Common myeloid progenitor, CD34-positive (primary cell): ENCODE data around the gene ANKRD11.
A peak's percentile ranks its signal among the peaks of the same experiment; 100 is the strongest.

ENCODE experiments used
- CTCF ChIA-PET: fragments of 350-600 bp; sonication (Branson Sonifier 250); formaldehyde crosslinking; loops from one replicate; lab custom pipeline; 2021; ENCODE audit warnings: antibody characterized with exemption; lab: Charles Lee
- POLR2A ChIA-PET: fragments of 350-600 bp; sonication (Branson Sonifier 250); formaldehyde crosslinking; loops from one replicate; lab custom pipeline; 2021; ENCODE audit warnings: antibody characterized with exemption; lab: Charles Lee
- DNase-seq, 3 donors: peaks; one replicate each; pipeline versions ENCODE4 v3.0.0 to v3.0.0-alpha.2; 2013
- H3K27ac ChIP-seq, 2 experiments: 1 replicate in 1 of 2; 2 replicates in 1 of 2; pipeline ENCODE4 v1.7.0; 2013; ENCODE audit warnings: inconsistent platforms in 2 of 2, low read length in 2 of 2, mild to moderate bottlenecking in 2 of 2, low read depth in 1 of 2, moderate library complexity in 1 of 2; ENCODE audit not compliant: severe bottlenecking in 2 of 2, insufficient read depth in 1 of 2, poor library complexity in 1 of 2
- H3K27me3 ChIP-seq, 5 experiments: replicated peaks in 2 of 5; 1 replicate in 3 of 5; 2 replicates in 2 of 5; pipeline versions ENCODE4 v1.6.1 to v1.7.0; 2013; ENCODE audit warnings: low read length in 4 of 5, mild to moderate bottlenecking in 2 of 5, moderate library complexity in 2 of 5, inconsistent platforms in 1 of 5; ENCODE audit not compliant: insufficient read depth in 5 of 5, control insufficient read depth in 4 of 5
- H3K36me3 ChIP-seq, 4 experiments: 1 replicate in 2 of 4; 2 replicates in 2 of 4; pipeline versions ENCODE4 v1.6.1 to v1.7.0; 2013; ENCODE audit warnings: low read length in 3 of 4, control low read depth in 1 of 4, mild to moderate bottlenecking in 1 of 4; ENCODE audit not compliant: control insufficient read depth in 4 of 4, insufficient read depth in 4 of 4
- H3K4me1 ChIP-seq, 4 experiments: 1 replicate in 3 of 4; 2 replicates in 1 of 4; pipeline versions ENCODE4 v1.6.1 to v1.7.1; 2013; ENCODE audit warnings: low read length in 3 of 4, mild to moderate bottlenecking in 3 of 4, control low read depth in 1 of 4, inconsistent platforms in 1 of 4, moderate library complexity in 1 of 4; ENCODE audit not compliant: control insufficient read depth in 4 of 4, insufficient read depth in 4 of 4; ENCODE audit errors: control extremely low read depth in 1 of 4
- H3K4me3 ChIP-seq, 7 experiments: 1 replicate in 4 of 7; 2 replicates in 3 of 7; pipeline versions ENCODE4 v1.5.1 to v1.7.0; 2013; ENCODE audit warnings: mild to moderate bottlenecking in 7 of 7, low read length in 6 of 7, moderate library complexity in 6 of 7, inconsistent platforms in 2 of 7, low read depth in 2 of 7, control low read depth in 1 of 7; ENCODE audit not compliant: insufficient read depth in 4 of 7, control insufficient read depth in 1 of 7; ENCODE audit errors: extremely low read depth in 1 of 7
- H3K9me3 ChIP-seq, 5 experiments: 1 replicate in 4 of 5; 2 replicates in 1 of 5; pipeline versions ENCODE4 v1.6.1 to v1.7.1; 2013; ENCODE audit warnings: low read length in 4 of 5, mild to moderate bottlenecking in 2 of 5, inconsistent platforms in 1 of 5, low read depth in 1 of 5, moderate library complexity in 1 of 5; ENCODE audit not compliant: control insufficient read depth in 4 of 5, insufficient read depth in 2 of 5; ENCODE audit errors: control extremely low read depth in 1 of 5
- WGBS: methylation state at CpG from one replicate; pipeline ENCODE4 v1.1.5; 2013; ENCODE audit not compliant: insufficient coverage; 5-methylcytosine and 5-hydroxymethylcytosine counted together

Gene ANKRD11

DNA sequence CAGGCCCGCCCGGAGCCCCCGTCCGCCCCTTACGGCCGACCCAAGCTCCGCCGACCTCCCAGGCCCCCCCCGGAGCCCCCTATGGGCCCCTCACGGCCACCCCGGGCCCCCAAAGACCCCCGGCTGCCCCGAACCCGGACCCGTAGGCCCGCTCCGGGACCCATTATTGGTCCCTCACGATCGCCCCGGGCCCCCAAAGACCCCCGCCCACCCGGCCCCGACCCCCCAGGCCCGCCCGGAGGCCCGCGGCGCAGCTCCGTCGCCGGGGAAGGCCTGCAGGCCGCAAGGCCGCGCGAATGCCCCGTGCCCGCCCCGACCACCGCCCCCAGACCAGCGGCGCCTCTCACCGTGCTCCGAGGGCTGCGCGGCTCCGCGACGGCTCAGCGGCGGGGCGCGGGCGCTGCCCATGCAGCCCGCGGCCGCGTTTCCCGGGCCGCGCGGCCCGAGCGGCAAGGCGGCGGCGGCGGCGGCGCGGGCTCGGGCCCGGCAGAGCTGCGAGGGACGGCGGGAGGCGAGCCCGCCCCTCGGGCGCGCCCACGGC lies 393 bp downstream of the ANKRD11 start:
- H3K4me1 ChIP-seq: peaks cover 21 to 54% (median 47%) of the 10 kb centered on the region in 4 experiments
- no peaks in the 10 kb centered on the region for H3K27me3 ChIP-seq
- no peak for DNase-seq
- peak overlapping the region; percentile 80 to 92 for H3K27ac ChIP-seq
- peak overlapping the region; percentile 57 to 92 (median 82) for H3K4me3 ChIP-seq
- H3K9me3 ChIP-seq: no peaks in the 10 kb centered on the region
- POLR2A ChIA-PET: interaction anchor here (1.0 to 1.5 kb wide), 2 partner anchors 18 to 174 kb away, joined by 4 to 10 read pairs; partner anchors contain the start of gene SPG7
- peaks cover 2 to 7% (median 4%) of the 10 kb centered on the region in 4 experiments for H3K36me3 ChIP-seq
- CTCF ChIA-PET: interaction anchor here (1.5 kb wide), 1 partner anchor 17 kb away, joined by 4 read pairs; no protein-coding TSS in a partner anchor
- WGBS: 0% methylated on average over 36 of the region's 81 CpGs

DNA sequence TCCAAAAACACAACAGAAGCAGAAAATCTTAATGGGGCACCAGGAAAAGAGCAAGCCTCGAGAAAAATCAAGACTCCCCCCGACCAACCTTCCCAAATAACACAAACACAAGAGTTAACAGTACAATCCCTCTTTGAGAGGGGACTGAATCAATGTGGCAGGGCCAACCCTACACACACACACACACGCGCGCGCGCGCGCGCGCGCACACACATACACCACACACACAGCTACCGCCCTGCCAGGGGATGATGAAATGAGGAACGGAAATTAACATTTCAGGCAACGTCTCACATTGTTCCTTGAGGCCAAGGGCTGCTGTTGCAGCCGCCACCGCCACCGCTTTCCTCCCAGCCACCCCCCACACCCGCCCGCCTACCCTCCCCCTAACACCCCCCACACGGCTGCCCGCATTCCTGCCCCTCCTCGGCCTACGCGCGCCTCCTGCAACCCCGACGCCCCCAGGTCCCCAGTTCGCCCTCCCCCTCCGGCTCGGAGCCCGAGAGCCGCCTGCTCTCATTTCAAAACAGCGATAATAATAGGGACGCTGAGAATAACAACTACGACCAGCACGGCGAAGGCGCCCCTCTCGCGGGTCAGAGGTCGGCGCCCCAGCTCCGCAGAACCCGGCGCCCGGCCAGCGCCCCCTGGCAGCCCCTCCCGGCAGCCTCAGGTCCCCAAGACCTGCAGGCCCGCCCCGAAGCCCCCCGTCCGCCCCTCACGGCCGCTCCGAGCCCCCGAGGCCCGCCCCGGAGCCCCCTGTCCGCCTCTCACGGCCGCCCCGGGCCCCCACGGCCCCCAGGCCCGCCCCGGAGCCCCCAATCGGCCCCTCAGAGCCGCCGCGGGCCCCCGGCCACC lies 1.1 kb downstream of the ANKRD11 start:
- Histone ChIP-seq H3K4me3 (peak overlapping the region; percentile 34 to 92 (median 68)), H3K27me3 (no peaks in the 10 kb centered on the region), H3K4me1 (peaks cover 28 to 61% (median 54%) of the 10 kb centered on the region in 4 experiments), H3K9me3 (no peaks in the 10 kb centered on the region), H3K27ac (peak overlapping the region; percentile 80 to 92), H3K36me3 (peaks cover 2 to 5% (median 4%) of the 10 kb centered on the region in 4 experiments)
- WGBS: 0% methylated on average over 17 of the region's 71 CpGs
- peak; percentile 95 to 99 (median 98) for DNase-seq
- ChIA-PET POLR2A (interaction anchor here (0.6 to 1.5 kb wide), 4 partner anchors 19 to 113 kb away, joined by 3 to 10 read pairs (median 3); partner anchors contain the start of gene SPG7), CTCF (interaction anchor here (0.6 to 2.2 kb wide), 11 partner anchors 11 to 154 kb away, joined by 3 to 6 read pairs (median 3); no protein-coding TSS in a partner anchor)

DNA sequence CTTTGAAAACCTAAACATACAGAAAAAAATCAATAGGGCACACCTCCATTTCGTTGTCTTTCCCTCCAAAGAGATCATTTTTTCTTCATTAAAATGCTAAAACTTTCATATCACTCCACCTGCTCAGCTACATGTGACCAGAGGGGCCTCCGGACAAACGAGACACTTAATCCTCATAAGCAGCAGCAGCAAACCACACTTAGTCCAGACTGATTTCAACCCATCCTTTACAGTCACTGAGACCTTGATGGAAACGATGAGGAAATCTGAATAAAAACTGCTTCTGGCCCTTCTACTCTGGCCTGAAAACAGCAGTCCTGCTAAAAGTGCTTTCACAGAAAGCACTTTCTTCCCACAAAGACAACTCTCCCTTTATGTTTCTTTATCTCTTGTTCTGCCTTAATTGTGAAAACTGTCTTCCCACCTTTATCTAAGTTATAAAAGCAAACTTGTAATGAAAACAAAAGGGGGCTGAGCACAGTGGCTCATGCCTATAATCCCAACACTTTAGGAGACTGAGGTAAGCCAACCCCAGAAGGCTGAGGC lies 4.6 kb downstream of the ANKRD11 start:
- Histone ChIP-seq H3K36me3 (peaks cover 0 to 11% (median 0%) of the 10 kb centered on the region in 4 experiments), H3K4me1 (peaks cover 41 to 72% (median 64%) of the 10 kb centered on the region in 4 experiments), H3K27ac (no peak overlapping the region), H3K4me3 (no peak overlapping the region), H3K9me3 (no peaks in the 10 kb centered on the region), H3K27me3 (no peaks in the 10 kb centered on the region)
- CTCF ChIA-PET: interaction anchor here (1.8 kb wide), 1 partner anchor 25 kb away, joined by 4 read pairs; no protein-coding TSS in a partner anchor
- WGBS: 76% methylated on average over 4 of the region's 4 CpGs
- POLR2A ChIA-PET: no interaction called here
- no peak for DNase-seq

GRCh38 chr16:89484923-89485679 lies 5.3 kb downstream of the ANKRD11 start:
- Histone ChIP-seq H3K27me3 (no peaks in the 10 kb centered on the region), H3K27ac (no peak overlapping the region), H3K36me3 (peaks cover 0 to 11% (median 0%) of the 10 kb centered on the region in 4 experiments), H3K4me1 (peaks cover 41 to 72% (median 64%) of the 10 kb centered on the region in 4 experiments), H3K9me3 (no peaks in the 10 kb centered on the region), H3K4me3 (peak overlapping the region in 2 of 7 experiments; percentile 33 to 36)
- DNase-seq: no peak
- ChIA-PET CTCF (interaction anchor here (1.1 to 1.8 kb wide), 2 partner anchors 20 to 26 kb away, joined by 3 to 4 read pairs; no protein-coding TSS in a partner anchor), POLR2A (no interaction called here)
- 75% methylated on average over 3 of the region's 11 CpGs for WGBS

DNA sequence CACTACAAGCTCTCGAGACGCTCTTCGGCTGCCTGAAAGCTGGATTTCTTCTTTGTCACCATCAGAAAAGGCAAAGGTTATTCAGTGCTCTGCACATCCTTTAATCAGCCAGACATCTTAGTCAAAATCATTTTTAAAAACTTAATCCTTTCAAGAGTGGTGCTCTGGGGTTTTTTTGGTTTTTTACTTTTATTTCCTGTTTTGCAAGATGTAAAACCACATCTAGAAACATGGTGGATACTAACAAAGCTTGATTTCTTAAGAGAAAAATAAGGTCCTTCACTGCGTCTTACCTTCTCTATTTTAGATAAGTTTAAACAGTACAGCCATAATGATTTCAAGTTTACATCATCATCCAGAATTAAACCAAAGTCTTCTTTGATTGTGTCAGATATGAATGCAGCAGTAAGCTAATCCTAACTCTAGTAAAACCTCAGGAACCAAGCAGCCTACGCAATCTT lies 6.3 kb downstream of the ANKRD11 start:
- ChIA-PET CTCF (interaction anchor here (1.0 to 1.6 kb wide), 5 partner anchors 11 to 32 kb away, joined by 3 to 6 read pairs (median 4); no protein-coding TSS in a partner anchor), POLR2A (no interaction called here)
- Histone ChIP-seq H3K36me3 (peaks cover 0 to 11% (median 0%) of the 10 kb centered on the region in 4 experiments), H3K4me3 (peak overlapping the region in 2 of 7 experiments; percentile 33 to 49), H3K27me3 (no peaks in the 10 kb centered on the region), H3K9me3 (no peaks in the 10 kb centered on the region), H3K27ac (no peak overlapping the region), H3K4me1 (peaks cover 41 to 73% (median 64%) of the 10 kb centered on the region in 4 experiments)
- DNase-seq: peak; percentile 56 to 74 (median 73)
- WGBS: 57% methylated on average over 3 of the region's 5 CpGs

DNA sequence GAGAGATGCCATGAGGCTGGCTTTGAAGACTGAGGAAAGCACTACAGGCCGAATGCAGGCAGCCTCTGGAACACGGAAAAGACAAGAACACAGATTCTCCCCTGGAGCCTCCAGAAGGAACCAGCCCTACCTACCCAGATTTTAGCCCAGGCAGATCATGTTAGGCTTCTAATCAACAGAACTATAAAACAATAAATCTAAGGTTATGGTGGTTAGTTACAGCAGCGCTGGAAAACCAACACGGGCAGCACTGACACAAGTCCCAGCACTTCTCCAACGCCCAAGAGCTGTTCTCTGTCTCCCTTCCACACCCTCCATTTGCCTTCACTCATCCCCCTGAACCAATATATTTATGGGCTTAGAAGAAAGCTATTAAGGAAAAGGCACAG lies 7.5 kb downstream of the ANKRD11 start:
- H3K36me3 ChIP-seq: peaks cover 0 to 11% (median 0%) of the 10 kb centered on the region in 4 experiments
- no peak for DNase-seq
- H3K27me3 ChIP-seq: no peaks in the 10 kb centered on the region
- H3K4me1 ChIP-seq: peaks cover 36 to 73% (median 57%) of the 10 kb centered on the region in 4 experiments
- no peak overlapping the region for H3K27ac ChIP-seq
- no peak overlapping the region for H3K4me3 ChIP-seq
- H3K9me3 ChIP-seq: no peaks in the 10 kb centered on the region
- ChIA-PET POLR2A (no interaction called here), CTCF (interaction anchor here (1.0 to 1.4 kb wide), 4 partner anchors 10 to 18 kb away, joined by 3 to 4 read pairs (median 4); no protein-coding TSS in a partner anchor)
- no CpG with 5 or more reads among the region's 5 CpGs for WGBS
